Glutamatergic neuron (in vitro differentiated cells): ENCODE results near the gene CLCNKA. TPM values are rescaled to one million over a fixed set of nuclear protein-coding genes. Genes with fewer than 3 reads are reported as not detected.
"Not testable (repeated sequence)": the region's sequence is repeated elsewhere in the genome, so short reads cannot be mapped to it uniquely, and the experiment has no call there.

Experiments
- DNase-seq: peaks from one replicate; pipeline ENCODE4 v3.0.0; 2022
- H3K27ac Mint-ChIP-seq: one replicate; pipeline ENCODE4 v1.8.0; 2020; ENCODE audit warnings: mild to moderate bottlenecking, mixed read lengths, inconsistent platforms; ENCODE audit not compliant: unreplicated experiment
- H3K27me3 Mint-ChIP-seq: one replicate; pipeline ENCODE4 v1.8.0; 2020; ENCODE audit warnings: mild to moderate bottlenecking, moderate library complexity, mixed read lengths, inconsistent platforms; ENCODE audit not compliant: unreplicated experiment
- H3K36me3 Mint-ChIP-seq: one replicate; pipeline ENCODE4 v1.8.0; 2020; ENCODE audit warnings: mild to moderate bottlenecking, mixed read lengths, inconsistent platforms; ENCODE audit not compliant: unreplicated experiment
- H3K4me1 Mint-ChIP-seq: one replicate; pipeline ENCODE4 v1.8.0; 2020; ENCODE audit warnings: mild to moderate bottlenecking, low read depth, mixed read lengths, inconsistent platforms; ENCODE audit not compliant: unreplicated experiment
- H3K4me3 Mint-ChIP-seq: one replicate; pipeline ENCODE4 v1.8.0; 2020; ENCODE audit warnings: mild to moderate bottlenecking, mixed read lengths, inconsistent platforms; ENCODE audit not compliant: unreplicated experiment
- H3K9me3 Mint-ChIP-seq: one replicate; pipeline ENCODE4 v1.8.0; 2020; ENCODE audit warnings: mild to moderate bottlenecking, moderate library complexity, mixed read lengths, inconsistent platforms; ENCODE audit not compliant: unreplicated experiment
- CTCF ChIP-seq: fragments of 200-600 bp; sonication (generic); IDR thresholded peaks from one replicate; pipeline ENCODE4 v1.5.0; 2021; ENCODE audit not compliant: partially characterized antibody, unreplicated experiment
- total RNA-seq: library from RNA; stranded (reverse); fragmentation: NEBNext Ultra II Directional; extraction: Animal tissue kit (Norgen Biotek cat#: 25700); gene quantifications from one replicate; pipeline ENCODE4 v1.2.1, GENCODE V29; 2021; ENCODE audit not compliant: unreplicated experiment

Gene CLCNKA
- total RNA-seq, 1 donor from 2014 or later = 0.34 TPM

GRCh38 chr1:15975805-15976680, 45.8 kb upstream of the CLCNKA start, which contains the start of gene ZBTB17:
TSS of gene ZBTB17 (minus strand) at chr1:15976101. CDS start at chr1:15948495, 27,606 bp downstream.
- H3K27ac Mint-ChIP-seq = peak within 1 kb of the TSS; percentile 94
- H3K27me3 Mint-ChIP-seq = peaks cover 3% of the 10 kb centered on the region
- peaks cover 8% of the 10 kb centered on the region for H3K36me3 Mint-ChIP-seq
- peak; percentile 96 for DNase-seq
- peak; percentile 11 for TF ChIP-seq CTCF
- H3K4me3 Mint-ChIP-seq = peak within 1 kb of the TSS; percentile 92
- peaks cover 14% of the 10 kb centered on the region for H3K4me1 Mint-ChIP-seq
- peaks cover 7% of the 10 kb centered on the region for H3K9me3 Mint-ChIP-seq

GRCh38 chr1:15977947-15978346, 43.9 kb upstream of the CLCNKA start:
- H3K36me3 Mint-ChIP-seq, H3K9me3 Mint-ChIP-seq, H3K4me3 Mint-ChIP-seq, H3K27me3 Mint-ChIP-seq, DNase-seq, H3K27ac Mint-ChIP-seq: not testable (repeated sequence)
- H3K4me1 Mint-ChIP-seq = peaks cover 14% of the 10 kb centered on the region

GRCh38 chr1:15981679-15982078, 40.2 kb upstream of the CLCNKA start:
- H3K4me1 Mint-ChIP-seq = peaks cover 1% of the 10 kb centered on the region
- no peak overlapping the region for H3K27ac Mint-ChIP-seq
- H3K27me3 Mint-ChIP-seq = peaks cover 8% of the 10 kb centered on the region
- no peaks in the 10 kb centered on the region for H3K36me3 Mint-ChIP-seq
- TF ChIP-seq CTCF = no peak
- no peak overlapping the region for H3K4me3 Mint-ChIP-seq
- H3K9me3 Mint-ChIP-seq = peaks cover 1% of the 10 kb centered on the region
- no peak for DNase-seq

GRCh38 chr1:15983275-15983674, 38.6 kb upstream of the CLCNKA start:
- Mint-ChIP-seq H3K4me1 (no peaks in the 10 kb centered on the region), H3K27ac (no peak overlapping the region), H3K9me3 (no peaks in the 10 kb centered on the region), H3K27me3 (peaks cover 8% of the 10 kb centered on the region), H3K36me3 (no peaks in the 10 kb centered on the region), H3K4me3 (no peak overlapping the region)
- DNase-seq = no peak
- TF ChIP-seq CTCF = no peak

GRCh38 chr1:15985611-15986297, 36.1 kb upstream of the CLCNKA start:
- no peak overlapping the region for H3K4me3 Mint-ChIP-seq
- no peak for DNase-seq
- H3K4me1 Mint-ChIP-seq = no peaks in the 10 kb centered on the region
- H3K9me3 Mint-ChIP-seq = peaks cover 1% of the 10 kb centered on the region
- H3K27ac Mint-ChIP-seq = no peak overlapping the region
- peaks cover 9% of the 10 kb centered on the region for H3K27me3 Mint-ChIP-seq
- TF ChIP-seq CTCF = no peak
- H3K36me3 Mint-ChIP-seq = no peaks in the 10 kb centered on the region
